ENCODE measurements around the gene IL1R2.
A peak's percentile ranks its signal among the peaks of the same experiment; 100 is the strongest.

Gene IL1R2

GRCh38 chr2:102044235-102044896 lies 52.6 kb downstream of the IL1R2 start:
- DNase-seq, result no peak

DNA sequence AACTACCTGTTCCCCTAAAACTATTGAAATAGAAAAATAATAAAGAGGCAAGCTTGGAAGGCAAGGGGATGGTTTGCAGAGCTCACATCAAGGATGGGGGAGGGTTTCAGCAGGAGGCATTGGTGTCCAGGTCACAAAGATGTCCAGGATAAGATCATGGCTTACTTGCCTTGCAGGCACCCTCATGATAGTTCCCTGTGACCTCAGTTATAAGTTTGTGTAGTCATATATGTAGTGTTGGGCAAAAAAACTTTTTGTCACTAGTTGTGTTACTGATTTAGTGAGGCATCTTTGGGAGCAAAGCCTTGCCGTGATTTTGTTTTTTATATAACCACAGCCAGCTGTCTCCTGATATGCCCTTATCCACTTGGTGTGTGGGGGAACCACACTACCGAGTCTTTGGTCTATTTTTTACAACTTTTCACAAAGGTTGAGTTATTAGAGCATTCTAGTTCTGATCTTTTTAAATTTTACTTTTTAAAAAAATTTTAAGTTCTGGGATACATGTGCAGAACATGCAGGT lies 53.3 kb downstream of the IL1R2 start:
- no peak for DNase-seq

- no peak for DNase-seq
Observed at GRCh38 chr2:102045697-102046096, 53.9 kb downstream of the IL1R2 start.

DNA sequence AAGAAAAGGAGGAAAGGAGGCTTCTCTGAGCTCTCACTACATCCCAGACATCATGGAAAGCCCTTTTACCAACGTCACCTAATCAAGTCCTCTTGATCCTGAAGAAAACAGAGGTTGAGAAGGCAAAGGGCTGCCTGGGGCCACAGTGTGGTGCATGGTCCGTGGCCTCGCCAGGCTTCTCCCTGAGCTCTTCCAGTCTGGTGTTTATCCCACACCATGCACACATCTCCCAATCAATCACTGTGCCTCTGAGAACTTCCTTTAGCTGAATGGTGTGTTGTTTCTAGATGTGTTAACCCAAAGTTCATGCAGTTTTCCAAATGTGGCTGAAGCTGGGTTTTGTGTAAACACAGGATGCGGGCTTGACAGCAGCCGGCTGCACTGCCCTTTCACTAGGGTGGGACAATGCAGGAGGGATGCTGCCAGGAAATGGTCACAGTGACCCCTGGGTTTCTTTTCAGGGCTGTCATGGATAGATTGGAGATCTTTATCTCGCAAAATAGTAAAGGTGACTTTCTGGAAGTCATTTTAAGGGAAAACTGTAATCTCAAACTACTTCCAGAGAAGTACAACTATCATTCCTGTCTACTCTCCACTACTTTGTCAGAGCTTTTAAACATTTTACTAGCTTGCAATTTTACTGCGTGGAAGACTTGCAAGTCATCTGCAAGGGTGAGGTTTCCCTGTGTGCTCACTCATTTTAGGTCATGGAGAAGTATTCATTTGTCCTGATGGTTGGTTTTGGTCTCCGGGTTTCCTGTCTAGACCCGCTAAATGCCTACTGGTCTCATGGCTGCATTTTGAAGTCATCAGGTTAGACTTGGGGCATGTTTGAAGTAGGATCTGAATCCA lies 54.6 kb downstream of the IL1R2 start:
- DNase-seq, result no peak

- no peak for DNase-seq
Observed at GRCh38 chr2:102048465-102048864, 56.7 kb downstream of the IL1R2 start.

- no peak for DNase-seq
Observed at GRCh38 chr2:102049756-102050443, 58.1 kb downstream of the IL1R2 start.

GRCh38 chr2:102050854-102051391 lies 59.2 kb downstream of the IL1R2 start:
- DNase-seq, result no peak

DNA sequence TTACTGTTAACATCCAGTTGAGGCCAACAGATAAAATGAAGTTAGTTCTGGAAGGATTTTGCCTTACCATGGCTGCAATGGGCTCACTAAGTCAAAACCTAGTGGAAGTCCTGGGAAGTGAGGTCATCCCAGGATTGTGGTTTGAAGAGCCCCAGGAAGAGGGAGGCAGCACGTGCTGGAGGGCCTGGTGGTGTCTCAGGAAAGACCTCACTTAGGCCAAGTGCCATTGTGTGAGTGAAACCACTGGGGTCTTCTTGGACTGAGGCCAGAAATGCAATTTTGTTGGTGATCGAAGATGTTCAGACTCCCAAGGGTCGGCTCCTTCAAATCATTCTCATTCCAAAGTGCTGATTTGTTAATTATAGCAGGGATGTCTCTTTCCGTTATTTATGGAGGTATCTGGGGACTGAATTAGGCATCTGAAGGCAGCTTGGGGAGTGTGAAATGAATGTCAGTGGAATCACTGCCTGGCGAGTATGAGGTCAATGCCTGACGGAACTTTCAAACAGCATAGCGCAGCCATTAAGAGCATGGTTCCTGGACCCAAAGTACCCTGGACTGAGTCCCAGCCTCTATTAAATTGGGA lies 60.0 kb downstream of the IL1R2 start:
- no peak for DNase-seq

GRCh38 chr2:102052365-102052764 lies 60.6 kb downstream of the IL1R2 start:
- no peak for DNase-seq

GRCh38 chr2:102053096-102053495 lies 61.3 kb downstream of the IL1R2 start:
- DNase-seq, result no peak

DNA sequence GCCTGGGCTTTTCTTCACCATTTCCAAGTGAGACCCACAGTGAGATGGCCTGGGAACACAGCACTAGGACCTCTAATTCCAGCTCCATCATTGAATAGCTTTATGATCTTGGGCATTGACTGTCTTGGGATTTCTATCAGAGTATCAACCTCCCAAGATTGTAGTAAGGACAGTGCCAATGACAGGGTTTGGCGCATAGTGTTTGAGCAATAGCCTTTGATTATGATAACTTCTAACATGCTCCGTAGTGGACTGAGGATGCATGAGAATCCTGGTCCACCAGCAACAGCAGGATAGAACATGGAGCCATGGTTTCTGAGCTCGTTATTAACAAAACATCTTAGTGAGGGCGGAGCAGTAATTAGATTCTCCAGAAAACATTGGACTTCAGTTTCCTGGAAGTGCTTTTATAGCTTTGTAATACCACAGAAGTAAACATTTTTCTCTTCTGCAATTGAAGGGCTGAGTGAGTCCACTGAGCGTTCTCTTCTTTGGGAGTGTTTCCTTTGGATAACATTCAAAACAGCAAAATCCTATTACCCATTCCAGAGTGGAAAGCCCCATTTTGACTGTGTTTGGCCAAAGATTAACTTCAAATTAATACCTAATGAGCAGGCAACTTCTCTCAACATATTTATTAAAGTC lies 63.7 kb downstream of the IL1R2 start:
- no peak for DNase-seq

DNA sequence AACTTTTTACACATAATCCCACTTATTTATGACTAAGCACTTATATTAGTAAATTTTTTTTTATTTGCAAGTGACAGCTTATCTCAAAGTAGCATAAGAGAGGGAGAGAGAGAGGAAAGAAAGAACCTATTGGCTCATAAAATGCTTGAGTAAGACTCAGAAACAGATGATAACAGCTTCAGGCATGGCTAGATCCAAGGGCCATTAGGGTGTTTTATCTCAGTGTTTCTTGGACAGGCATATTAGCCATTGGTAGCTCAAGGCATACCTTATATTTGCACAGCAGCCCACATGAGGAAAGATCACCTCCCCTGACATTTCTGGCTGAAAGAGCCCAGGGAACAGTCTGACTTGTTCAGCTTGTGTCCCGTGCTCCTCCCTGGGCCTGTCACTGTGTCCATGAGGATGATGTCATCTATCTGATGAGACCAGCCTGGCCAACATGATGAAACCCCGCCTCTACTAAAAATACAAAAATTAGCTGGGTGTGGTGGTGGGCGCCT lies 64.4 kb downstream of the IL1R2 start:
- no peak for DNase-seq

- DNase-seq, result no peak
Observed at GRCh38 chr2:102057502-102058292, 65.9 kb downstream of the IL1R2 start.

- DNase-seq, result no peak
Observed at GRCh38 chr2:102058293-102058833, 66.6 kb downstream of the IL1R2 start.

DNA sequence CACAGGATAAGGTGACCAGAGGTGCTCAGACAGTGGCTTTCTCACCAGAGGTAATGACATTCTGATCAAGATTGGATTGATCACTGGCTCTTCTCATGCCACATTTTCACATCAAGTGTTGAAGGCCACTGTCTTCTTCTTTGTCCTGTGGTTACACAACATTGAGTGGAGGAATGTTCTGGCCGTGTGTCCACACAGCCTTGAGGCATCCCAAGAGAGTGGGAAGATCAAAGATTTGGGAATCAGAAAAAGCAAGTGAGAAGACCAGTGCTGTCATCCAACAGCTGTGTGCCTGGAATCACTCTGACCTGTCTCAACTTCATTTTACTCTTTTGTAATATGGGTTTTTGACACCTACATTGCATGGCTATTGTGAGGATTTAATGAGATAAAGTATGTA lies 67.4 kb downstream of the IL1R2 start:
- no peak for DNase-seq

- no peak for DNase-seq
Observed at GRCh38 chr2:102060047-102060446, 68.3 kb downstream of the IL1R2 start.

GRCh38 chr2:102060792-102061191 lies 69.0 kb downstream of the IL1R2 start:
- no peak for DNase-seq

- DNase-seq, result no peak
Observed at GRCh38 chr2:102061286-102061699, 69.5 kb downstream of the IL1R2 start.

DNA sequence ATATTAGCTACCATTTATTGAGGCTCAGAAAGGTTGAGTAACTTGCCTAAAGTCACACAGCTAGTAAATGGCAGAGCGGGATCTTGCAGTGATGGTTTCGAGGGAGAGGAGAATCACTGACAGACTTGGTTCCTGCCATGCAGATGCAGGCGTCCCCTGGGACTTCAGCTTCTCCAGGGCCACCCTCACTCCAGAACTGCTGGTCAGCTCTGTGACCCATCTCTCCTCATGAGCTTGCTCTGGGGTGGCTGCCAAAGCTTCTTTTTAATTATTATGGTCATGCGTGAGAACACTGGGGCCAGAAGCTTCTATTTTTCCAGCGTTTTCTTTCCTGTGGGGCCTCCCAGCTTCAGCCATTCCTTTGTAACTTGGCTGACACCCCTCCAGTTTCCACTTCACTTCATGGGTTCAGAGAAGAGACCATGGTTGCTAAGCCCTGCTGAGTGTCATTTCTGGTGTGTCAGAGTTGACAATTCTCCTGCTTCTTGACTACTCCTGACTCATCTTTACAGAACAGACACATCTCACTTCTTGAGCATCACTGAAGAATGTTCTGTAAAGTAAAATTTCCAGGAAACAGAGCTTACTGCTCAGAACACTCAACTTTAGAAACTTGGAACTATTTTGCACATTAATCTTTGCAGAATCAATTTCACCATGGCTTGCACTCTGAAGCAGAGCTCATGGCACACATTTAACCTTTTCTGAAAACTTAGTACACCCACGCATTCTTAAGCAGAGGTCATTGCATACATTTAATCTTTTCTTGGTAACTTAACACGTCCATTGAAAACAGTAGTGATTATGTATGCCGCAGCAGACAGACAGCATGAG lies 70.4 kb downstream of the IL1R2 start:
- DNase-seq, result peak in 1 of 2 donors; percentile 14

DNA sequence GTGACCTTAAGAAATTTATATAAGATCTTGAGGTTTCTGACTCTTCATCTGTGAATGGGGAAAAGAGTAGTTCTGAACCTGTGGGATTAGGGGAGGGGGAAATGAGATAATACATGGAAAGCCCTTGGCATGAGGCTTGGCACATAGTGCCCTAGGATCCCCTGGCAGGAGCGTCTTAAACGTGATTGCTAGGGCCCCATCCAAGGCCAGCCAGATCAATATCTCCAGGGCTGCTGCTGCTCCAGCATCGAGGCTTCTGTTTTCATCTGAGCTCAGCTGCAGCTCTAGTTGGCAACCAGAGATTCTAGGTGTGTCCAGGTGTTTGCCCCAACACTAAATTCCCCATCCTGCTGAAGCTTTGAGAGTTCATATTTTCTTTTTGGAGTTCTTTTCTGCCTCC lies 71.0 kb downstream of the IL1R2 start:
- no peak for DNase-seq

Data from activated CD4-positive, alpha-beta T cell treated with anti-CD3 and anti-CD28 coated beads for 4 hours (primary cell).